ENCODE results near the gene RAVER1. TPM values are rescaled to one million over a fixed set of nuclear protein-coding genes. Genes with fewer than 3 reads are reported as not detected.

Gene RAVER1
- total RNA-seq, 1 donor from 2014 or later, result 25.4 TPM

- H3K9me3 ChIP-seq, result no peaks in the 10 kb centered on the region
- intact Hi-C loops (cut with DNase I), result no loop called here
- peak overlapping the region; percentile 60 for H3K27ac ChIP-seq
- no peak for DNase-seq
- no peak for TF ChIP-seq CTCF (IDR thresholded peaks at IDR 0.05)
- H3K36me3 ChIP-seq, result peaks cover 58% of the 10 kb centered on the region
- H3K4me3 ChIP-seq, result peak overlapping the region; percentile 80
- no peaks in the 10 kb centered on the region for H3K27me3 ChIP-seq
- no peak for ATAC-seq
- H3K4me1 ChIP-seq, result peaks cover 22% of the 10 kb centered on the region
Observed at GRCh38 chr19:10274589-10274988, 58.7 kb downstream of the RAVER1 start.

- no peak for DNase-seq
- intact Hi-C loops (cut with DNase I), result no loop called here
- no peak for ATAC-seq
Observed at GRCh38 chr19:10271543-10272086, 61.7 kb downstream of the RAVER1 start.

GRCh38 chr19:10270616-10271394 lies 62.5 kb downstream of the RAVER1 start, which contains the start of gene ICAM1:
TSS of gene ICAM1 (plus strand) at chr19:10271120. CDS start at chr19:10271160, 40 bp downstream.
- Histone ChIP-seq H3K27ac (peak within 1 kb of the TSS; percentile 95), H3K27me3 (no peaks in the 10 kb centered on the region), H3K9me3 (no peaks in the 10 kb centered on the region), H3K4me3 (peak within 1 kb of the TSS; percentile 80), H3K36me3 (peaks cover 20% of the 10 kb centered on the region), H3K4me1 (peaks cover 18% of the 10 kb centered on the region)
- TF ChIP-seq CTCF (IDR thresholded peaks at IDR 0.05), result no peak
- intact Hi-C loops (cut with DNase I), result no loop called here
- ATAC-seq (peak; percentile 81), DNase-seq (peak; percentile 95)

More at GRCh38 chr19:10271543-10272086, 61.7 kb downstream of the RAVER1 start:
- Histone ChIP-seq H3K27me3 (no peaks in the 10 kb centered on the region), H3K36me3 (peaks cover 28% of the 10 kb centered on the region), H3K4me1 (peaks cover 18% of the 10 kb centered on the region), H3K4me3 (peak overlapping the region; percentile 80), H3K9me3 (no peaks in the 10 kb centered on the region), H3K27ac (peak overlapping the region; percentile 95)
- no peak for TF ChIP-seq CTCF (IDR thresholded peaks at IDR 0.05)

- intact Hi-C loops (cut with DNase I), result no loop called here
- Histone ChIP-seq H3K9me3 (no peaks in the 10 kb centered on the region), H3K36me3 (peaks cover 14% of the 10 kb centered on the region), H3K27me3 (no peaks in the 10 kb centered on the region), H3K4me3 (peak overlapping the region; percentile 80), H3K4me1 (peaks cover 16% of the 10 kb centered on the region), H3K27ac (peak overlapping the region; percentile 95)
- no peak for TF ChIP-seq CTCF (IDR thresholded peaks at IDR 0.05)
- DNase-seq (peak; percentile 93), ATAC-seq (peak; percentile 76)
Observed at GRCh38 chr19:10270180-10270615, 63.1 kb downstream of the RAVER1 start.

GRCh38 chr19:10269333-10270179 lies 63.8 kb downstream of the RAVER1 start:
- Histone ChIP-seq H3K4me3 (peak overlapping the region; percentile 80), H3K27ac (peak overlapping the region; percentile 95), H3K9me3 (no peaks in the 10 kb centered on the region), H3K27me3 (no peaks in the 10 kb centered on the region), H3K36me3 (peaks cover 7% of the 10 kb centered on the region), H3K4me1 (peaks cover 11% of the 10 kb centered on the region)
- intact Hi-C loops (cut with DNase I), result loop anchor here (2.0 kb wide), 1 partner anchor 119 kb away; no protein-coding TSS in a partner anchor
- DNase-seq (peak; percentile 94), ATAC-seq (peak; percentile 81)
- TF ChIP-seq CTCF (IDR thresholded peaks at IDR 0.05), result peak; percentile 95

Measured in upper lobe of right lung (tissue), 1 donor.